ENCODE measurements around the gene RNF114.

DNA sequence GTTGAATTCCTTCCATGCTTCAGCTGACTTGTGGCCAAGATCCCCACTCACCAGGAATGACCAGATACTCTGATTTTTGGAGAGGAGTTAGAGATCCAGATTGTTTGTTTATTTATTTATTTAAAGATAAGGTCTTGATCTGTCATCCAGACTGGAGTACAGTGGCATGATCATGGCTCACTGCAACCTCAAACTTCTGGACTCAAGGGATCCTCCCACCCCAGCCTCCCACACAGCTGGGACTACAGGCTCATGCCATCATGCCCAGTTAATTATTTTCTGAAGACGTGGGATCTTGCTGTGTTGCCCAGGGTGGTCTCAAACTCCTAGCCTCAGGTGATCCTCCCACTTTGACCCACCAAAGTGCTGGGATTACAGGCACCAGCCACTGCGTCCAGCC, 16.7 kb upstream of the RNF114 start:
- TF ChIP-seq, protein P1, sequence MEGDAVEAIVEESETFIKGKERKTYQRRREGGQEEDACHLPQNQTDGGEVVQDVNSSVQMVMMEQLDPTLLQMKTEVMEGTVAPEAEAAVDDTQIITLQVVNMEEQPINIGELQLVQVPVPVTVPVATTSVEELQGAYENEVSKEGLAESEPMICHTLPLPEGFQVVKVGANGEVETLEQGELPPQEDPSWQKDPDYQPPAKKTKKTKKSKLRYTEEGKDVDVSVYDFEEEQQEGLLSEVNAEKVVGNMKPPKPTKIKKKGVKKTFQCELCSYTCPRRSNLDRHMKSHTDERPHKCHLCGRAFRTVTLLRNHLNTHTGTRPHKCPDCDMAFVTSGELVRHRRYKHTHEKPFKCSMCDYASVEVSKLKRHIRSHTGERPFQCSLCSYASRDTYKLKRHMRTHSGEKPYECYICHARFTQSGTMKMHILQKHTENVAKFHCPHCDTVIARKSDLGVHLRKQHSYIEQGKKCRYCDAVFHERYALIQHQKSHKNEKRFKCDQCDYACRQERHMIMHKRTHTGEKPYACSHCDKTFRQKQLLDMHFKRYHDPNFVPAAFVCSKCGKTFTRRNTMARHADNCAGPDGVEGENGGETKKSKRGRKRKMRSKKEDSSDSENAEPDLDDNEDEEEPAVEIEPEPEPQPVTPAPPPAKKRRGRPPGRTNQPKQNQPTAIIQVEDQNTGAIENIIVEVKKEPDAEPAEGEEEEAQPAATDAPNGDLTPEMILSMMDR (IDR thresholded peaks at IDR 0.05) = no peak
- TF ChIP-seq POLR2A (IDR thresholded peaks at IDR 0.05) = no peak
